K562 (cell line): ENCODE results near the gene ZSCAN12. TPM values are rescaled to one million over a fixed set of nuclear protein-coding genes. Genes with fewer than 3 reads are reported as not detected.
A peak's percentile ranks its signal among the peaks of the same experiment; 100 is the strongest.

Experiments used
- CBX1 ChIP-seq: sonication (generic); IDR thresholded peaks from 2 replicates; pipeline ENCODE4 v1.6.1; 2016; ENCODE audit warnings: antibody characterized with exemption, low read depth, mild to moderate bottlenecking
- CHD2 ChIP-seq: IDR thresholded peaks from 2 replicates; pipeline ENCODE4 v1.6.1; 2011; ENCODE audit warnings: low read depth, low read length
- CREB1 ChIP-seq, 2 experiments: sonication (generic) in 1 of 2; formaldehyde crosslinking in 1 of 2; IDR thresholded peaks; 2 replicates each; pipeline versions ENCODE4 v1.6.1 to v1.8.0; 2012 to 2022; ENCODE audit warnings: inconsistent platforms in 1 of 2, mild to moderate bottlenecking in 1 of 2, missing genetic modification reagents in 1 of 2, moderate library complexity in 1 of 2
- FOXJ3 ChIP-seq: sonication (generic); formaldehyde crosslinking; IDR thresholded peaks from 2 replicates; pipeline ENCODE4 v1.4.0; 2020; ENCODE audit warnings: mild to moderate bottlenecking, missing genetic modification reagents
- FOXK2 ChIP-seq, 2 experiments: fragments of 450-650 bp; IDR thresholded peaks in 1 of 2; conservative IDR thresholded peaks in 1 of 2; 2 replicates each; pipeline ENCODE4 v1.6.1; 2016; ENCODE audit warnings: low read depth in 2 of 2, mild to moderate bottlenecking in 1 of 2
- ILK ChIP-seq: fragments of 450-650 bp; IDR thresholded peaks from 2 replicates; pipeline ENCODE4 v1.6.1; 2016; ENCODE audit warnings: missing genetic modification characterization, low read depth, mild to moderate bottlenecking, missing compliant biosample characterization, moderate library complexity, borderline replicate concordance
- IRF2 ChIP-seq: sonication (generic); formaldehyde crosslinking; IDR thresholded peaks from 2 replicates; pipeline ENCODE4 v1.8.1; 2022; ENCODE audit warnings: mild to moderate bottlenecking, missing genetic modification reagents
- LEF1 ChIP-seq: fragments of 450-650 bp; IDR thresholded peaks from 2 replicates; pipeline ENCODE4 v1.6.1; 2016; ENCODE audit warnings: mild to moderate bottlenecking
- MBD1 ChIP-seq: fragments of 250-450 bp; sonication (Bioruptor Pico); IDR thresholded peaks from 2 replicates; pipeline ENCODE4 v1.8.0; 2022; ENCODE audit warnings: inconsistent platforms
- MTA3 ChIP-seq: fragments of 450-650 bp; formaldehyde crosslinking; IDR thresholded peaks from 2 replicates; pipeline ENCODE4 v1.6.1; 2017; ENCODE audit warnings: mild to moderate bottlenecking, borderline replicate concordance
- NCOA1 ChIP-seq: fragments of 450-650 bp; IDR thresholded peaks from 2 replicates; pipeline ENCODE4 v1.6.1; 2016; ENCODE audit warnings: low read depth
- NR4A1 ChIP-seq, 2 experiments: fragments of 250-450 bp in 1 of 2; fragments of 450-650 bp in 1 of 2; sonication (Bioruptor Pico) in 1 of 2; IDR thresholded peaks; 2 replicates each; pipeline versions ENCODE4 v1.4.0 to v1.6.1; 2016 to 2020; ENCODE audit warnings: mild to moderate bottlenecking in 2 of 2, missing compliant biosample characterization in 1 of 2, missing genetic modification characterization in 1 of 2, moderate library complexity in 1 of 2
- POLR2B ChIP-seq: fragments of 450-650 bp; IDR thresholded peaks from 2 replicates; pipeline ENCODE4 v1.6.1; 2018; ENCODE audit warnings: low read depth; ENCODE audit not compliant: partially characterized antibody
- POU5F1 ChIP-seq: fragments of 150-350 bp; IDR thresholded peaks from 2 replicates; pipeline ENCODE4 v1.6.1; 2014; ENCODE audit warnings: borderline replicate concordance, low read length, low read depth, mild to moderate bottlenecking; ENCODE audit not compliant: partially characterized antibody
- PPARD ChIP-seq: fragments of 250-450 bp; sonication (Bioruptor Pico); IDR thresholded peaks from 2 replicates; pipeline ENCODE4 v1.8.0; 2022; ENCODE audit warnings: inconsistent platforms, mild to moderate bottlenecking, moderate library complexity
- SMARCE1 ChIP-seq: fragments of 450-650 bp; IDR thresholded peaks from 2 replicates; pipeline ENCODE4 v1.7.1; 2016; ENCODE audit warnings: mild to moderate bottlenecking
- TBP ChIP-seq: optimal IDR thresholded peaks from 2 replicates; pipeline ENCODE3; 2011; ENCODE audit warnings: low read depth, low read length, improper control_type of control experiment
- TSC22D4 ChIP-seq: fragments of 450-650 bp; IDR thresholded peaks from 2 replicates; pipeline ENCODE4 v1.6.1; 2016; ENCODE audit warnings: missing genetic modification characterization, missing biosample characterization, control low read depth
- ZNF384 ChIP-seq: IDR thresholded peaks from 2 replicates; pipeline ENCODE4 v1.6.1; 2012; ENCODE audit warnings: low read depth, low read length, improper control_type of control experiment
- ZNF589 ChIP-seq: fragments of 200-800 bp; sonication (Bioruptor generic); IDR thresholded peaks from 2 replicates; pipeline ENCODE4 v1.6.1; 2016; ENCODE audit warnings: low read depth, missing genetic modification characterization, missing compliant biosample characterization
- ZNF655 ChIP-seq: fragments of 250-450 bp; sonication (Bioruptor Pico); IDR thresholded peaks from 2 replicates; pipeline ENCODE4 v1.5.0; 2021
- ZNF696 ChIP-seq: fragments of 250-450 bp; sonication (Bioruptor Pico); conservative IDR thresholded peaks from 2 replicates; pipeline ENCODE4 v1.4.0; 2020; ENCODE audit warnings: mild to moderate bottlenecking, moderate library complexity
- polyA plus RNA-seq, 8 experiments: library from polyadenylated mRNA; depleted of rRNA in 4 of 8; stranded (reverse) in 5 of 8; unstranded in 3 of 8; fragments of >200 nt; fragmentation: Nextera tagmentation in 2 of 8; fragmentation: Illumina TruSeq in 1 of 8; extraction: Ambion mirVana in 2 of 8; extraction: Trizol in 1 of 8; gene quantifications; 2 replicates each; pipeline versions ENCODE4 v1.2.1 to v1.2.3, GENCODE V29; 2011 to 2014; ENCODE audit warnings: inconsistent platforms in 1 of 8, missing spikeins in 1 of 8
- total RNA-seq, 7 experiments: library from RNA; depleted of rRNA in 6 of 7; stranded (reverse); fragments of >200 nt in 6 of 7; fragmentation: Illumina TruSeq in 2 of 7; extraction: Trizol in 2 of 7; gene quantifications; 2 replicates each; pipeline versions ENCODE4 v1.2.1 to v1.2.3, GENCODE V29; 2011 to 2021; ENCODE audit warnings: low replicate concordance in 1 of 7

Gene ZSCAN12
- total and polyA plus RNA-seq, 9 of the 15 experiments (the other 6 are each of a cell fraction or from before 2014, with no cell fraction given), result 2.5 to 19.6 (median 12.5) TPM

- peak; percentile 90 for TF ChIP-seq TBP
- TF ChIP-seq MTA3, result peak; percentile 91
- no peak for TF ChIP-seq FOXJ3
- peak; percentile 84 for TF ChIP-seq SMARCE1
- peak; percentile 58 to 61 for TF ChIP-seq FOXK2 (conservative IDR thresholded peaks at IDR 0.05 in 1 of 2, IDR thresholded peaks at IDR 0.05 in 1 of 2; ENCODE audit: low read depth in 2 of 2)
- TF ChIP-seq ILK, result no peak
- TF ChIP-seq NR4A1 (CRISPR knock-in tag; IDR thresholded peaks at IDR 0.05), result peak; percentile 76; the same call in 1 of the 2 replicates
- no peak for TF ChIP-seq NR4A1 (tag; IDR thresholded peaks at IDR 0.05)
- TF ChIP-seq IRF2 (CRISPR knock-in tag), result no peak
- TF ChIP-seq CREB1 (IDR thresholded peaks at IDR 0.05), result no peak
- peak; percentile 44; the same call in 1 of the 2 replicates for TF ChIP-seq CREB1 (CRISPR knock-in tag; IDR thresholded peaks at IDR 0.05)
- TF ChIP-seq ZNF696, result no peak
- no peak for TF ChIP-seq POU5F1
- peak; percentile 89 for TF ChIP-seq NCOA1
- TF ChIP-seq CHD2, result peak; percentile 31; the same call in 1 of the 2 replicates
- TF ChIP-seq POLR2B, result peak; percentile 96
- TF ChIP-seq ZNF384, result no peak
- TF ChIP-seq ZNF589 (CRISPR knock-in tag), result 0 out of 2 replicates have a peak, but pooled peaks have one; percentile 33
- TF ChIP-seq MBD1 (CRISPR knock-in tag), result no peak
- TF ChIP-seq TSC22D4, result no peak
- peak; percentile 79 for TF ChIP-seq LEF1
- no peak for TF ChIP-seq PPARD (CRISPR knock-in tag)
- peak; percentile 87; the same call in 1 of the 2 replicates for TF ChIP-seq CBX1
- no peak for TF ChIP-seq ZNF655
Measured at GRCh38 chr6:28349892-28350737, 49.4 kb downstream of the ZSCAN12 start, which contains the start of gene ZKSCAN3 (continued).
